Stomach (tissue), 4 donors: ENCODE measurements around the gene MED8.

Experiments
- CTCF ChIP-seq, 7 experiments: fragments of 450-650 bp in 4 of 7; fragments of 200-600 bp in 3 of 7; sonication (generic) in 3 of 7; IDR thresholded peaks; one replicate each; pipeline ENCODE4 v1.5.1; 2016 to 2019; ENCODE audit warnings: antibody characterized with exemption in 7 of 7, control low read depth in 2 of 7, mild to moderate bottlenecking in 1 of 7
- POLR2AphosphoS5 ChIP-seq, 3 donors: sonication (generic); formaldehyde crosslinking; IDR thresholded peaks; one replicate each; pipeline ENCODE4 v1.6.1; 2016; ENCODE audit warnings: antibody characterized with exemption in 3 of 3

DNA sequence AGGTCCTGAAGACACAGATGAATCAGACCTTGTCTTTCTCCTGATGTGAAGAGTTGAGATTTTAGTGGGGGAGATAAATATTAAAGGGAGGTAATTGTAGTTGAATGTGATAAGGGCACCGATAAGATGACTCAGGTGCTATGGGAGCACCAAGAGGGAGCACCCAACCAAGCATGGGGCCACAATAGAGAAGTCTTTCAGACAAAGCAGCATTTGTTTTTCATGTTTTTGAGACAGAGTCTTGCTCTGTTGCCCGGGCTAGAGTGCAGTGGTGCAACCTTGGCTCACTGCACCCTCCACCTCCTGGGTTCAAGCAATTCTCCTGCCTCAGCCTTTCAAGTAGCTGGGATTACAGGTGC lies 16.3 kb upstream of the MED8 start:
- TF ChIP-seq CTCF (IDR thresholded peaks at IDR 0.05) (no peak), POLR2AphosphoS5 (IDR thresholded peaks at IDR 0.05) (no peak)
